Measurements from ENCODE around the gene RHBDL1. TPM values are rescaled to one million over a fixed set of nuclear protein-coding genes. Genes with fewer than 3 reads are reported as not detected.

Gene RHBDL1
- polyA plus RNA-seq, 1 donor from 2014 or later, result 7.2 TPM

Other genes starting within 250 kb of the RHBDL1 start
- gene CAPN15, start 148.0 kb upstream of the RHBDL1 start, polyA plus RNA-seq, result 11.5 and 15.6 TPM in 2 replicates
- gene PRR35, start 115.3 kb upstream of the RHBDL1 start, polyA plus RNA-seq, result not detected in 2 replicates
- not detected in 2 replicates for gene NHLRC4, start 108.7 kb upstream of the RHBDL1 start, polyA plus RNA-seq
- gene PIGQ, start 105.7 kb upstream of the RHBDL1 start, polyA plus RNA-seq, result 69.2 and 78.8 TPM in 2 replicates
- gene RAB40C, start 85.6 kb upstream of the RHBDL1 start, polyA plus RNA-seq, result 40.7 and 44.5 TPM in 2 replicates
- gene WFIKKN1, start 44.7 kb upstream of the RHBDL1 start, polyA plus RNA-seq, result 0.43 and 1.1 TPM in 2 replicates
- 127 and 128 TPM in 2 replicates for gene METTL26, start 39.4 kb upstream of the RHBDL1 start, polyA plus RNA-seq
- 29.1 and 54.1 TPM in 2 replicates for gene MCRIP2, start 33.8 kb upstream of the RHBDL1 start, polyA plus RNA-seq
- 30.0 and 32.1 TPM in 2 replicates for gene WDR90, start 26.3 kb upstream of the RHBDL1 start, polyA plus RNA-seq
- gene RHOT2, start 7.5 kb upstream of the RHBDL1 start, polyA plus RNA-seq, result 132 and 192 TPM in 2 replicates
- gene STUB1, start 4.7 kb downstream of the RHBDL1 start, polyA plus RNA-seq, result 120 and 151 TPM in 2 replicates
- 44.7 and 51.6 TPM in 2 replicates for gene JMJD8, start 8.7 kb downstream of the RHBDL1 start, polyA plus RNA-seq
- gene WDR24, start 14.7 kb downstream of the RHBDL1 start, polyA plus RNA-seq, result 23.0 and 28.8 TPM in 2 replicates
- 3.4 and 6.1 TPM in 2 replicates for gene FBXL16, start 30.1 kb downstream of the RHBDL1 start, polyA plus RNA-seq
- gene METRN, start 39.4 kb downstream of the RHBDL1 start, polyA plus RNA-seq, result 37.6 and 56.1 TPM in 2 replicates
- gene ANTKMT, start 45.5 kb downstream of the RHBDL1 start, polyA plus RNA-seq, result 73.4 and 98.7 TPM in 2 replicates
- gene CCDC78, start 50.8 kb downstream of the RHBDL1 start, polyA plus RNA-seq, result 8.8 and 10.7 TPM in 2 replicates
- gene HAGHL, start 51.4 kb downstream of the RHBDL1 start, polyA plus RNA-seq, result 28.3 and 37.6 TPM in 2 replicates
- 57.8 and 62.4 TPM in 2 replicates for gene CIAO3, start 65.3 kb downstream of the RHBDL1 start, polyA plus RNA-seq
- 0.40 and 0.63 TPM in 2 replicates for gene MSLN, start 85.1 kb downstream of the RHBDL1 start, polyA plus RNA-seq
- 42.4 and 44.8 TPM in 2 replicates for gene RPUSD1, start 112.7 kb downstream of the RHBDL1 start, polyA plus RNA-seq
- gene CHTF18, start 112.9 kb downstream of the RHBDL1 start, polyA plus RNA-seq, result 25.7 and 31.2 TPM in 2 replicates
- not detected in 2 replicates for gene GNG13, start 125.1 kb downstream of the RHBDL1 start, polyA plus RNA-seq